ENCODE data around the gene SENP7.
"Not testable (repeated sequence)": the region's sequence is repeated elsewhere in the genome, so short reads cannot be mapped to it uniquely, and the experiment has no call there.

The SENP7 gene, protein sequence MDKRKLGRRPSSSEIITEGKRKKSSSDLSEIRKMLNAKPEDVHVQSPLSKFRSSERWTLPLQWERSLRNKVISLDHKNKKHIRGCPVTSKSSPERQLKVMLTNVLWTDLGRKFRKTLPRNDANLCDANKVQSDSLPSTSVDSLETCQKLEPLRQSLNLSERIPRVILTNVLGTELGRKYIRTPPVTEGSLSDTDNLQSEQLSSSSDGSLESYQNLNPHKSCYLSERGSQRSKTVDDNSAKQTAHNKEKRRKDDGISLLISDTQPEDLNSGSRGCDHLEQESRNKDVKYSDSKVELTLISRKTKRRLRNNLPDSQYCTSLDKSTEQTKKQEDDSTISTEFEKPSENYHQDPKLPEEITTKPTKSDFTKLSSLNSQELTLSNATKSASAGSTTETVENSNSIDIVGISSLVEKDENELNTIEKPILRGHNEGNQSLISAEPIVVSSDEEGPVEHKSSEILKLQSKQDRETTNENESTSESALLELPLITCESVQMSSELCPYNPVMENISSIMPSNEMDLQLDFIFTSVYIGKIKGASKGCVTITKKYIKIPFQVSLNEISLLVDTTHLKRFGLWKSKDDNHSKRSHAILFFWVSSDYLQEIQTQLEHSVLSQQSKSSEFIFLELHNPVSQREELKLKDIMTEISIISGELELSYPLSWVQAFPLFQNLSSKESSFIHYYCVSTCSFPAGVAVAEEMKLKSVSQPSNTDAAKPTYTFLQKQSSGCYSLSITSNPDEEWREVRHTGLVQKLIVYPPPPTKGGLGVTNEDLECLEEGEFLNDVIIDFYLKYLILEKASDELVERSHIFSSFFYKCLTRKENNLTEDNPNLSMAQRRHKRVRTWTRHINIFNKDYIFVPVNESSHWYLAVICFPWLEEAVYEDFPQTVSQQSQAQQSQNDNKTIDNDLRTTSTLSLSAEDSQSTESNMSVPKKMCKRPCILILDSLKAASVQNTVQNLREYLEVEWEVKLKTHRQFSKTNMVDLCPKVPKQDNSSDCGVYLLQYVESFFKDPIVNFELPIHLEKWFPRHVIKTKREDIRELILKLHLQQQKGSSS

DNA sequence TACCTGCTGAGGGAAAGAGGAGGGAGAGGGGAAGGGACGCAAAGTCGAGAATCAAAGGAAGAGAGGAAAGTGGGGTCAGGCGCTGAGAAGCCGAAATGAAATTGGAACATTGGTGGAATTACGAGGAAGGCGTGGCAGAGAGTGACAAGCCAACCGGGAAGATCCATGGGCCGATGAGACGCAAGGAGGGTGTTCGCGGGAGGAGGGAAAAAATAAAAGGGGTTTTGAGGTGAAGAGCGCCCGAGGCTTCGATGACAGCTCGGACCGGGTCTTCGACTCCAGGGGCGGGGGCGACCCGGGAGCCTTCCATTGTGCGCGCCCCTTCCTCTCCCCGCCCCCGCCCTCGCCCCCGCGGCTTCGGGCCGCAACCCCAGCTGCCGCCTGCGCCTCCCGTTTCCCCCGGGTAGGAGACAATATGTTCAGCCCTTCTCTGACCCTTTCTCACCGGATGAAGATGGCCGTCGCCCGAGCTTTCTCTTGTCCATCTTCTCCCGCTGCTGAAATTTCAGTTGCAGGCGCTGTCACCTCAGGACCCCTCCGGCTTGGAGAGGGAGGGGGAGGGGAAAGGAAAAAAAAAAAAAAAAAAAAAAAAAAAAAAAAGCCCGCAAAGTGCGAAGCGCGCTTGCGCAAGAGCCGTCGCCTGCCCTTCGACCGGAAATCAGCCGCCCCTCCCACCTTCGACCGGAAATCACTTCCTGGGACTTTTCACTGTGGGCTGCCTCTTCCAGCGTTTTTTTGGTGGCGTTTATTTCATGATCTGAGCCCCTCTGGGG lies at the start of gene SENP7:
SENP7 (minus strand) TSS at position 567 of the 773 bp plus-strand sequence; CDS start at position 485, 82 bp downstream.
- Histone ChIP-seq H3K27ac (ENCODE audit: low read depth, low read length) (peak within 1 kb of the TSS; percentile 65), H4K20me1 (ENCODE audit: control insufficient read depth, insufficient read depth, low read depth, low read length) (no peaks in the 10 kb centered on the region), H3K9me2 (replicated peaks; ENCODE audit: control insufficient read depth, low read length) (no peaks in the 10 kb centered on the region), H3K4me1 (ENCODE audit: control insufficient read depth, low read length) (peaks cover 14% of the 10 kb centered on the region), H3K4me2 (ENCODE audit: low read length) (peak within 1 kb of the TSS; percentile 80), H3K79me2 (ENCODE audit: control insufficient read depth, low read length) (peaks cover 11% of the 10 kb centered on the region), H3K36me3 (ENCODE audit: control insufficient read depth, low read length) (no peaks in the 10 kb centered on the region), H3F3A (ENCODE audit: control insufficient read depth, insufficient read depth) (no peaks in the 10 kb centered on the region), H3K9me3 (ENCODE audit: control insufficient read depth, insufficient read depth, low read length) (no peaks in the 10 kb centered on the region), H3K27me3 (ENCODE audit: control insufficient read depth, low read length) (no peaks in the 10 kb centered on the region; the same call in 1 of the 2 replicates), H3K4me3 (ENCODE audit: low read length) (peak within 1 kb of the TSS; percentile 89)
- TF ChIP-seq, protein P1, sequence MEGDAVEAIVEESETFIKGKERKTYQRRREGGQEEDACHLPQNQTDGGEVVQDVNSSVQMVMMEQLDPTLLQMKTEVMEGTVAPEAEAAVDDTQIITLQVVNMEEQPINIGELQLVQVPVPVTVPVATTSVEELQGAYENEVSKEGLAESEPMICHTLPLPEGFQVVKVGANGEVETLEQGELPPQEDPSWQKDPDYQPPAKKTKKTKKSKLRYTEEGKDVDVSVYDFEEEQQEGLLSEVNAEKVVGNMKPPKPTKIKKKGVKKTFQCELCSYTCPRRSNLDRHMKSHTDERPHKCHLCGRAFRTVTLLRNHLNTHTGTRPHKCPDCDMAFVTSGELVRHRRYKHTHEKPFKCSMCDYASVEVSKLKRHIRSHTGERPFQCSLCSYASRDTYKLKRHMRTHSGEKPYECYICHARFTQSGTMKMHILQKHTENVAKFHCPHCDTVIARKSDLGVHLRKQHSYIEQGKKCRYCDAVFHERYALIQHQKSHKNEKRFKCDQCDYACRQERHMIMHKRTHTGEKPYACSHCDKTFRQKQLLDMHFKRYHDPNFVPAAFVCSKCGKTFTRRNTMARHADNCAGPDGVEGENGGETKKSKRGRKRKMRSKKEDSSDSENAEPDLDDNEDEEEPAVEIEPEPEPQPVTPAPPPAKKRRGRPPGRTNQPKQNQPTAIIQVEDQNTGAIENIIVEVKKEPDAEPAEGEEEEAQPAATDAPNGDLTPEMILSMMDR (IDR thresholded peaks at IDR 0.05; ENCODE audit: low read depth, low read length, poor library complexity, severe bottlenecking): no peak
- TF ChIP-seq EZH2phosphoT487 (IDR thresholded peaks at IDR 0.05; ENCODE audit: borderline replicate concordance, low read length): no peak

DNA sequence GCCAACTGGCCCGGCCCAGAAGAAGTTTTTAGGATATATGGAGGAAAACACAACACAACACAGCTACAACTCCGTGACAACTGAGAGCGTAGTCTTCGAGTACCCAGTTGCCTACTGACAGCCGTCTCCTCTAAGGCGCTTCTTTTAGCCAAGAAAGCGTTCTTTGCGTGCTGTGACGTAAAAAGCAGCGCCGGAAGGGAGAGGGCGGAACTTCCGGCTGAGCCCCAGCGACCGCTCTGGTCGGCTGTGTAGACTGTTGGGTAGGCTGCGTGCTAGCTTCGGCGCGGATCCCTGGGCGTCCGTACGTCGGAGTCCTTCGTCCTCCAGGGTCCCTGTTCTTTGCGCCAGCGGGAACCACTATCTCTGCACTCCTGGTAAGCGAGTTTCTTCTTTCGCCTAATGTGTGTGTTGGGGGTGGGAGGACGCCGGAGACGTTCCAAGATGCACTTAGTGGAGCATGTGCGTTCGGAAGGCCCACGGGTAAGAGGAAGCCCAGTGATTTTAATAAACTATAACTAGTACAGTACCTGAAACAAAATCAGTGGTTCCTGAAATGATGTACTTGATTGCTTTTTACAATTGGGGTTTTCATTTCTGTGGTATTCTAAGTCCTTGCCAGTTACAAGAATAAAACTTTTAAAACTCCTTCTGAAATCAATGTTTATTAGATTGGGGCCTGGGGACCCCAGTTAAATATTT lies 48.8 kb upstream of the SENP7 start, which contains the start of gene TRMT10C:
TRMT10C (plus strand) TSS at position 239 of the 699 bp plus-strand sequence. CDS start 2,914 bp downstream, outside the sequence.
- TF ChIP-seq, protein P1 (IDR thresholded peaks at IDR 0.05; ENCODE audit: low read depth, low read length, poor library complexity, severe bottlenecking): no peak
- no peak for TF ChIP-seq EZH2phosphoT487 (IDR thresholded peaks at IDR 0.05; ENCODE audit: borderline replicate concordance, low read length)
- peak within 1 kb of the TSS; percentile 99 for H3K4me3 ChIP-seq (ENCODE audit: low read length)
- peaks cover 45% of the 10 kb centered on the region for H3K36me3 ChIP-seq (ENCODE audit: control insufficient read depth, low read length)
- H3K27me3 ChIP-seq (ENCODE audit: control insufficient read depth, low read length): no peaks in the 10 kb centered on the region
- peaks cover 4% of the 10 kb centered on the region; the same call in 1 of the 2 replicates for H3F3A ChIP-seq (ENCODE audit: control insufficient read depth, insufficient read depth)
- peaks cover 41% of the 10 kb centered on the region for H3K4me1 ChIP-seq (ENCODE audit: control insufficient read depth, low read length)
- peaks cover 55% of the 10 kb centered on the region for H3K79me2 ChIP-seq (ENCODE audit: control insufficient read depth, low read length)
- H4K20me1 ChIP-seq (ENCODE audit: control insufficient read depth, insufficient read depth, low read depth, low read length): peaks cover 11% of the 10 kb centered on the region; the same call in 1 of the 2 replicates
- H3K27ac ChIP-seq (ENCODE audit: low read depth, low read length): peak within 1 kb of the TSS; percentile 67
- no peaks in the 10 kb centered on the region for H3K9me3 ChIP-seq (ENCODE audit: control insufficient read depth, insufficient read depth, low read length)
- H3K4me2 ChIP-seq (ENCODE audit: low read length): peak within 1 kb of the TSS; percentile 95
- H3K9me2 ChIP-seq (replicated peaks; ENCODE audit: control insufficient read depth, low read length): no peaks in the 10 kb centered on the region

DNA sequence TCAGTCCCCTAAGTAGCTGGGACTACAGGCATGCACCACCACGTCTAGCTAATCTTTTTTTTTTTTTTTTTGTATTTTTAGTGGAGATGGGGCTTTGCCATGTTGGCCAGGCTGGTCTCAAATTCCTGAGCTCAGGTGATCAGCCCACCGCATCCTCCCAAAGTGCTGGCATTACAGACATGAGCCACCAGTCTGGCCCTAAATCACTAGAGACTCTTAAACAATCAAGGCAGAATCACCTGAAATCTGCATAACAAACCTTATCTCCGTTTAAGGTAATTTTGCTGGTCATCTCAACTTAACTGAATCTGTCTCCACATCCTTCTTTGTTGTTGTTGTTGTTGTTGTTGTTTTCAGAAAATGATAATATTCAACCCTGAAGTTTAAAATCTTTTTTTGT lies 43.1 kb upstream of the SENP7 start:
- Histone ChIP-seq H4K20me1 (ENCODE audit: control insufficient read depth, insufficient read depth, low read depth, low read length) (no peaks in the 10 kb centered on the region), H3K4me1 (ENCODE audit: control insufficient read depth, low read length) (peaks cover 24% of the 10 kb centered on the region), H3K79me2 (ENCODE audit: control insufficient read depth, low read length) (no peaks in the 10 kb centered on the region), H3K9me2 (replicated peaks; ENCODE audit: control insufficient read depth, low read length) (no peaks in the 10 kb centered on the region), H3K4me2 (ENCODE audit: low read length) (no peak overlapping the region), H3F3A (ENCODE audit: control insufficient read depth, insufficient read depth) (no peaks in the 10 kb centered on the region), H3K9me3 (ENCODE audit: control insufficient read depth, insufficient read depth, low read length) (no peaks in the 10 kb centered on the region), H3K4me3 (ENCODE audit: low read length) (no peak overlapping the region), H3K27ac (ENCODE audit: low read depth, low read length) (no peak overlapping the region), H3K36me3 (ENCODE audit: control insufficient read depth, low read length) (no peaks in the 10 kb centered on the region), H3K27me3 (ENCODE audit: control insufficient read depth, low read length) (no peaks in the 10 kb centered on the region)
- no peak for TF ChIP-seq EZH2phosphoT487 (IDR thresholded peaks at IDR 0.05; ENCODE audit: borderline replicate concordance, low read length)
- TF ChIP-seq, protein P1 (IDR thresholded peaks at IDR 0.05; ENCODE audit: low read depth, low read length, poor library complexity, severe bottlenecking): no peak

DNA sequence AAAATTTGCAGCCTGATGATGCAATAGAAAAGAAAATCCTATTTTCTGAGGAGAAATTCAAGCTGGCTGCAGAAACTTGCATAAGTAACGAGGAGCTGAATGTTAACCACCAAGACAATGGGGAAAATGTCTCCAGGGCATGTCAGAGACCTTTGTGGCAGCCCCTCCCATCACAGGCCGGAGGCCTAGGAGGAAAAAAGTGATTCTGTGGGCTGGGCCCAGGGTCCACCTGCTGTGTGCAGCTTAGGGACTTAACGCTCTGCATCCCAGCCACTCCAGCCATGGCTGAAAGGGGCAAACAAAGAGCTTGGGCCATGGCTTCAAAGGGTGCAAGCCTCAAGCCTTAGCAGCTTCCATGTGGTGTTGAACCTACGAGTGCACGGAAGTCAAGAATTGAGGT lies 40.4 kb upstream of the SENP7 start:
- H3K9me3 ChIP-seq (ENCODE audit: control insufficient read depth, insufficient read depth, low read length); H3F3A ChIP-seq (ENCODE audit: control insufficient read depth, insufficient read depth); H3K4me2 ChIP-seq (ENCODE audit: low read length); H3K27ac ChIP-seq (ENCODE audit: low read depth, low read length); H3K36me3 ChIP-seq (ENCODE audit: control insufficient read depth, low read length); H4K20me1 ChIP-seq (ENCODE audit: control insufficient read depth, insufficient read depth, low read depth, low read length); H3K79me2 ChIP-seq (ENCODE audit: control insufficient read depth, low read length); H3K4me3 ChIP-seq (ENCODE audit: low read length); H3K27me3 ChIP-seq (ENCODE audit: control insufficient read depth, low read length); H3K9me2 ChIP-seq (replicated peaks; ENCODE audit: control insufficient read depth, low read length): not testable (repeated sequence)
- H3K4me1 ChIP-seq (ENCODE audit: control insufficient read depth, low read length): peaks cover 21% of the 10 kb centered on the region
